Activated CD8-positive, alpha-beta memory T cell treated with anti-CD3 and anti-CD28 coated beads, Interleukin-2, amount 50 U/mL, for 4 hours (primary cell): Measurements from ENCODE around the gene CAMTA2.

ENCODE experiments used
- DNase-seq: peaks from one replicate; pipeline ENCODE4 v3.0.0-alpha.2; 2020

The CAMTA2 gene

DNA sequence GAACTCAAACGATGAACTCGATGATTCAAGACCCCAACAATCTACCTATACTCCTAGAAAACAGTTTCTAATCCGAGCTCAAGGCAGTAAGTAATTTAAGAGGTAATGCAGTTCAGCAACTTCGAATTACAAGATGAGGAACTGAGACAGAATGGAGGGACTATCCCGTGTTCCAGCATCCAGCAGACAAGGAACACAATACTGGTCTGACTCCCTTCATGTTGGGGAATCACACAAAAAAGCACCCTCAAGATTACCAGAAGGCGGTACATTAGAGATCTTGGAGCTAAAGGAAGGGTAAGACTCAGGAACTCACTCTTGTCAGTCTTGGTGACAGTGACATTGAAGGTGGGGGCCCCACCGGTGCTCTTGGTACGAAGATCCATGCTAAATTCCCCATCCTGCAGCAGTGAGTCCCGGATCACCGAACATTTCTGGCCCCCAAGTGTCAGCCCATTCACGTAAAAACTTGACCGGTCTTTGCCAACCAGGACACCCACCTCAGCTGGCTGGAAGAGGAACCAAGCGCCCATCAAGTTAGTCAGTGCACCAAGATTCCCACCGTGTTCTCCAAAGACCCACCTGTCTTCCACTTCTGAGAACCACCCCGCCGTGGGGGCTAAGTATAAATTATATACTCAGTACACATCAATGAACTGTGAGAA is 41.0 kb downstream of the CAMTA2 start:
- DNase-seq, result no peak

DNA sequence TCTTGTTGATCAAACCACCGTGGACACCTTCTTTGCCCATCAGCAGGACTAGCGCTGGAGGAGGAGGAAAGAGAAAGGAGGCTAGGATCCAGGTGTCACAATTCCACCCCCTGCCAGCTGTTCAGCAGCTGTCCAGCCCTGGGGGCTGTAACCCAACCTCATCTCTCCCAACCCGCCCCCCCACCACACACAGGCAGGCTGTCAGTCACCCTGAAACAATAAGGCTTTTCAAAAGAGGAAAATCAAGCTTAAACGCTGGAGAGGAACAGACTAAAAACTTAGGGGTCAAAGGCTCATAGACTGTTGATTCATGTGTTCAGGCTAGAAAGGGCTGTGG is 41.6 kb downstream of the CAMTA2 start:
- no peak for DNase-seq

DNA sequence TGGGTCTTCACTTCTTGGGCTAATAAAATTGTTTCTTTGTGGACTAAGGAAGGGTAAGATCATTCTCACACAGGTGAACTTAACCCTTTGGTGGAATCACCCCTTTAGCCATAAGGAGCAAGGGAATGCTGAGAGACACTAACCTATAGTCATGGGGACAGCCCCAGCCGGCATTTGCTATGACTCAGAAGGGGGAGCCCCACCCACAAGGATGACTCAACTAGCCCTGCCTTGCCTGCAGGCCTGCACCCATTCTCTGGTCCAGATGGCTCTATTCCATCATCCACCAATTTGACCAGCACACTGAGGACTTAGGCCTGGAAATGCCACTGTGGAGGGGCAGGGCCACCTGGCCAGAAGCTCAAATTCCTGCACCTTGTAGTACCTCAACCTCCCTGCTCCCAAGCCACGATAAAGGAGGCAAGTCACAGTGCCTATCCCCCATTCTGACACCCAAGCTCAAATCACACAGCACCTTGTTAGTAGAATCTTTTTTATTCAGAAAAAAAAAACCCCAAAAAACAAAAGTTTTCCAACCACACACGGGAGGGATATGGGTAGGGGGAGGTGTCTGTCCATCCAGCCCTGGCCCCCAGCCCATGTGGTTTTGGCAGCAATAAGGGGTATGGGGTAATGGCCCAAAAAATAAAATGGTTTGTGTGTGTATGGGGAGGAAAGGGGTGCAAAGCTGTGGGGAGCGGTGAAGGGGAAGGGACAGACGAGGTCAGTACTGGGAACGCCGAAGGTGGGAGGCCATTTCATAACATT is 42.1 kb downstream of the CAMTA2 start:
- peak; percentile 87 for DNase-seq

DNA sequence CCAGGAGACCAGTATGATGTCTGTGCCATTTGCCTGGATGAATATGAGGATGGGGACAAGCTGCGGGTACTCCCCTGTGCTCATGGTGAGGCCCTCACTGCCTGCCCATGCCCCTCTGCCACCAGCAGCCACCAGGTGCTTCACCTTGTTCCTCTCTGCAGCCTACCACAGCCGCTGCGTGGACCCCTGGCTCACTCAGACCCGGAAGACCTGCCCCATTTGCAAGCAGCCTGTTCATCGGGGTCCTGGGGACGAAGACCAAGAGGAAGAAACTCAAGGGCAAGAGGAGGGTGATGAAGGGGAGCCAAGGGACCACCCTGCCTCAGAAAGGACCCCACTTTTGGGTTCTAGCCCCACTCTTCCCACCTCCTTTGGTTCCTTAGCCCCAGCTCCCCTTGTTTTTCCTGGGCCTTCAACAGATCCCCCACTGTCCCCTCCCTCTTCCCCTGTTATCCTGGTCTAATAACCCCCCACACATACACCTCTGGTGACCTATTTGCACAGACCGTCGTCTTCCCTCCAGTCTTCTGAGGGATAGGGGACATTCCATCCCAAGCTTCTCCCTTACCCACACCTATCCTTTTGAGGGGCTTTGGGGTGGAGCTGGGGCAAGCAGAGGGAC is 42.8 kb downstream of the CAMTA2 start:
- peak; percentile 42 for DNase-seq

DNA sequence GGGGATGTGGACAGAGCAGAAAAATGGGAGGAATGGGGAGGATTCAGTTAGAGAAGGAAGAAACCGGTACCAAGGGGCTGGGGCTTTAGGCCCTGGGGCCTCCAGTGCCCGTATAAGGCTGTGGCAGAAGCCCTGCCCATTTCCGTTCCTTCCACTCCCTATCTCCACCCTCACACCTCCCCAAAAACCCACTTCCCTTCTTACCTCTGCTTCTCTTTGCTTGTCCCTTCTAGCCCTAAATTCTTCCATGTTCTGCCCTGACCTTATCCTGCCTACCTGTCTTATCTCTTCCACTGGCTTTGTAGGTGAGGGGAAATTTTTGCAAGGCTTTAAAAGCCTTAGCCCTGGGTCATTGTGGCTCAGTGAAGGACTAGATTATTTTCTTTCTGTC is 43.3 kb downstream of the CAMTA2 start:
- no peak for DNase-seq

DNA sequence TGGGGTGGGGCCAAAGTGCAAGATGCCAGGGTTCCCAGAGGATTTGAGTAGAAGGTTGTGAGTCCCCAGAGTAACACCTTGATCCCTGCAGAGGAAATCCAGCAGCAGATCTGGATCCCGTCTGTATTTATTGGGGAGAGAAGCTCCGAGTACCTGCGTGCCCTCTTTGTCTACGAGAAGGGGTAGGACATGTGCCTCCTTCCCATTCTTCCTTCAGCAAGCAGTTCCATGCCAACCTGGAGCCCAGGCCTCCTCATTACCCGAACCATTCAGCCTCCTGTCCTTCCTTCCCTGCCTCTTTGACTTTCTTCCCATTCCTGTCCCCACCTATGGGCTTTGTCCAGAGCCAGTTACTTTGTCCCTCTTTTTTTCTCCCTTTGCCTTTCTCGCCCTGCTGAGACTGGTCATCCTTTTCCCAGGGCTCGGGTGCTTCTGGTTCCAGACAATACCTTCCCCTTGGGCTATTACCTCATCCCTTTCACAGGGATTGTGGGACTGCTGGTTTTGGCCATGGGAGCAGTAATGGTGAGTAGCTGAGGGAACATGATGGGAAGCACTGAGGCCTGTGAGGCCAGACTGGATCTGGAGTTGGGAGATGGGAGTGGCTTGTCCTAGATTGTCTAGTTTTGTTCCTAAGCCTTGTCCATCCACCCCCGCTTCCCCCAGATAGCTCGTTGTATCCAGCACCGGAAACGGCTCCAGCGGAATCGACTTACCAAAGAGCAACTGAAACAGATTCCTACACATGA is 44.5 kb downstream of the CAMTA2 start:
- DNase-seq, result no peak

DNA sequence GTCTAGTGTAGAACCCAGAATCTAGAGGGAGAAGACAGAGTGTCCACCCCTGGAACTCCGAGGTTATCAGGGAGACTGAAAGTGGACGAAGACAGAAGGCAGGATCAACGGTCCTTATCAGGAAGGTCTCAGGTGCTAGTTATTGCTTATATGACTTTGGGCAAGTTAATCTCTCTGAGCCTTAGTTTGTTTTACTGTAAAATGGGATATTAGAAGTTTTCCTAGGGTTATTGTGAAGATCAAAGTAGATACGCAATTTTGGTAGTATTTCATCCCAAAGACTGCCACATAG is 46.2 kb downstream of the CAMTA2 start:
- no peak for DNase-seq

DNA sequence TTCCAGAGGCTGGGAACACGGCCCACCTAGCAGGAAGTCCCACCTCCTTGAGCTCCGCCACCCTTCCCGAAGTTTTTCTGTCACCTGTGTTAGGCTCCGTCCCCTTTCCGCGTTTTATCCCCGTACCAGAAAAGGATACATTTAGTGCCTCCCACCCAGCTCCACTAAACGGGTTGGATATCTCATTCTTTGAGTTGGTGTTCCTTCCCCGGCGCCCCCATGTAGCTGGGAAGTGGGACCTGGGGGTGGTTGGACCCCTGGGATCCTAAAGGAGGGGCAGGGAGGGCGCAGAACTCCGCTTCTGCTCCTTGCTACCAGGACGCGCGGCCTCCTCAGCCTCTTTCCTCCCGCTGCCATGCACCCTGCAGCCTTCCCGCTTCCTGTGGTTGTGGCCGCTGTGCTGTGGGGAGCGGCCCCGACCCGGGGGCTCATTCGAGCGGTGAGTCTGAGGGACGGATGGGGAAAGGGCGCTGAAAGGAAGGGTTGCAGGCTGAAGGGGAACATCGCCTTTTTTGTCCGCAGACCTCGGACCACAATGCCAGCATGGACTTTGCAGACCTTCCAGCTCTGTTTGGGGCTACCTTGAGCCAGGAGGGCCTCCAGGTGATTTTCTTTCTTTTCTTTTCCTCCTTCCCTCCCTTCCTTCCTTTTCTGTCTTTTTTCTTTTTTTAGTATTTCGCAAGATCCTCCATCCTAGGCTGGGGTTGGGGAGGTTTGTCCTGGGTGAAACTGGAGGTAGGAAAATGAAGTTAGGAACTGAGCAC is 46.7 kb downstream of the CAMTA2 start:
- DNase-seq, result peak; percentile 41

DNA sequence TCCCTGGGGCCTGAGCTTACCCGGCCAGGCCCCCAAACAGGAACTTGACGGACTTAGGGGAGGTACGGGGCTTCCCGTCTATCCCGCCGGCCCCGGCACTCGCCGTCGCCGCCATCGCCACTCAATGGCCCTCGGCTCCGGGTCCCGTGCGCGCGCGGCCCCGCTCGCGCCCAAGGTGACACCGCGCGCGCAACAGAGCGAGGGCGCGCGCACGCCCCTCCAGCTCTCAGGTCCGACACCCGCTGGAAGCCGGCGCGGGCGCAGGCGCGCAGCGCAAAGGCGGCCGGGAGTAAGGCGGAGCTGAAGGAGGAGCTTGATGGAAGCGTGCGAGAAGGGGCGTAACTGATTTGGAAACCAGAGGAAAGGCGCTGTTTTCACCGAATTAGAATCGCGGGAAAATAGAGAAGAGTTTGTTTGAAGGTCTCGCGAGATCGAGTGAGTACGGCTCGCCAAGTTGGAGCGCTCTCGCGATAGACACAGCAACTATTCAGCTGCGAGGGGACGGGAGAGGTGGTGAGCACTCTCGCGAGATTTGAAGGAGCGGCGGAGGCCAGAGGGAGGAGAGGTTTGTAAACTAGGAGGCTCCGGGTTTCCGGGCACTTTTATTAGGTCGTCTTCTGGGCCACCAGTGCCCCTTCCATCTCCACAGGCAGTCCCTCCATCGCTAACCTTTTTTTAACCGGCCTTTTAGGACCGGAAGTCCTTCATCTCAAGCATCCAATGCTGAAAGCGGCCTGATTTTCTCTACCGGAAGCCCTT is 47.5 kb downstream of the CAMTA2 start, which contains the start of the genes RNF167 and SLC25A11:
Gene RNF167, plus strand, starts transcription at position 473 of the 759 bp plus-strand sequence. CDS start 642 bp downstream, outside the sequence.
Gene SLC25A11, minus strand, starts transcription at position 251 of the 759 bp plus-strand sequence. Its CDS starts 136 bp downstream, at position 115.
- DNase-seq, result peak; percentile 92

DNA sequence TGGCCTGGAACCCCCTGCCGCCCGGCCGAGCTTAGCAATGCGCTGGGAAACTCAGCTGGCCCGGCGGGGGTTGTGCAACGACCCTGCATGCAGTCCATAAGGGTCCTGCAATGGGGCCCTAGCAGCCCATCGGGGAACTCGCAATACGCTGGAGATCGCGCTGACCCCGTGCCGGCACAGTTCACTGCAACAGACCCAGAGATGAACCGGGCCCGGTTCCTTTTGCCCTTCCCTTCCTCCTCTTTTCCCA is 48.0 kb downstream of the CAMTA2 start:
- peak; percentile 35 for DNase-seq

DNA sequence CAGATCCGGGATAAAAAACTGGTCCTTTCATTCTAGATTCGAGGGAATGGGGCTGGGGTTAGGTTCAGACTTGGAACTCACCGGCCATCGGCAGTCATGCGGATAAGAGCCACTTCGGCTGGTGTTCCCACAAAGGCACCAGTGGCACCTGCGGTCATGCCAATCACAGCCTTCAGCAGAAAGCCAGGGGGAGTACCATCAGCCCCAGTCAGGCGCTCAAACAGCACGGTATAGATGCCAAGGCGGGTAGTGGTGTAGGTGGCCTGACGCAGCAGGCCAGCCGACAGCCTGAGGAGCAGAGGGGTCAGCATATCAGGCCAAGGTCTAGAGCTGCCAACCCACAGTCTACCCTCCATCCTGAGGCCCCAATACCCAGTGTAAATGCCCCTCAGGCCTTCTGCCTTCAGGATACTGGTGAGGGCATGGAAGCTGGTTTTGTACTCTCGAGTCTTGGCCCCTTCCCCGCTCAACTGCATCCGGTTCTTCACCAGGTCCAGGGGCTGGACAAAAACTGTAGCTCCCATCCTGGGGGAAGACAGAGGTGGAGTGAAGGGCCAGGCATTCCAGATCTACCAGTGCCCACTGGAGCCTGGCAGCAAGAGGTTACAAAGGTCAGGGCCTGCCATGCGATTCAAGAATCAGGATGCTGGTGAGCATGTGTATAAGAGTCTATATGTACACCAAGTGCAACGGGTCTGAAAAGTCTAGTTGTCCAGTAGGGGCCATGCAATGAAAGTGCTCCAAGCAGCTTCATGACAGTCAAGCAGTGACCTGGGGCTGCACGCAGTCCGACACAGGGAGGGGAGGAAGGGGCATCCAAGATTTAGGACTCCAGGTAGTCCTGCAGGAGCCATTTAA is 48.6 kb downstream of the CAMTA2 start:
- no peak for DNase-seq

DNA sequence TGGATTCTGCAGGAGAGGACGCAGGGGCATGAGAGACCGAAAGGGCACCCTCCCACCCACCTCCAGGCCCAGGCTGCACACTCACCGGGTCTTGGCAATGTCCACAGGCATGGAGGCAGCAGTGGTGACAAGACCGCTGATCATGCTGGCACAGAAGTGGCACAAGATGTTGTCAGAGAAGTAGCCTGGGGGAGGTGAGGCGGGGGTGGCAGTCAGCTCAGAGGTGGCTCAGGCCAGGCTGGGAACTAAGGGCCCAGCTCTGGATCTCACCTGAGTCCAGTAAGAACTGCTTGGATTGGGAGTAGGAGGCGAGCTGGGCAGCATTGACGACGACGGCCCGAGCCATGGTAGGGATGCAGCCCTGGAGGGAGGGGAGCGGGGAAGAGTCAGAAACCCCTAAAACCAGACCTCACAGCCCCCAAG is 49.4 kb downstream of the CAMTA2 start:
- no peak for DNase-seq

DNA sequence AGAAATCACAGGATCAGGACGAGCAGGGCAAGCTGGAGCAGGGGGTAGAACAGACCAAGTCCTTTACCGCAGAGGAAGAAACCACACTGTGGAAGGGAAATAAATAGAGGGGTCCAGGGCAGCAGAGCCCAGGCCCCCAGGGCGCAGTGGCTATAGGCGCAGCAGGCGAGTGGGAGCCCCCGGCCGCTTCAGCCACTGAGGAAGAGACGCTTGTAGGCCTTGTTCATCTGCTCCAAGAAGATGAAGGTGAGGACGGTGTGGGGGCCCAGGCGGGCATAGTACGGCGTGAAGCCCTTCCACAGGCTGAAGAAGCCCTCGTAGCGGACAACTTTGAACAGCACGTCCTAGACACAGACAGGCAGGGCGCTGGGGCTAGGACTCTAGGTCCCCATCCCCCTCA is 49.9 kb downstream of the CAMTA2 start:
- DNase-seq, result no peak

DNA sequence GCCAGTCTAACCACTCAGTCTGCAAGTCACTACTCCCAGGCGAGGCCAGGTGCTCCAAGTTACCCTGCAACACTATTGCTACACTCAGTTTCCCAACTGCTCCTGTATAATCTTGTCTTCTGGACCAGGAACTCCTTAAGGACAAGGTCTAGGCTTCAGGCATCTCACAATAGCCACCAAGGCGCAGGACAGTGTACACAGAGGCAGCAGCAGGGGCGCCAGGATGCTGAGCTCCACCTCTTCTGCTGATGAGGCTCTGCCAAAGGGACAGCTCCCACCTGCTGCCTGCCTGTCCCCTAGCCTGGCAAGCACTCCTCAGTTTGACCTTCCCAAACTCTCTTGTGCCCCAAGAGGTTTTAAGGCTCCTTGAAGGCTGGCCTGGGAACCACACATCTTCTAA is 51.0 kb downstream of the CAMTA2 start:
- no peak for DNase-seq

DNA sequence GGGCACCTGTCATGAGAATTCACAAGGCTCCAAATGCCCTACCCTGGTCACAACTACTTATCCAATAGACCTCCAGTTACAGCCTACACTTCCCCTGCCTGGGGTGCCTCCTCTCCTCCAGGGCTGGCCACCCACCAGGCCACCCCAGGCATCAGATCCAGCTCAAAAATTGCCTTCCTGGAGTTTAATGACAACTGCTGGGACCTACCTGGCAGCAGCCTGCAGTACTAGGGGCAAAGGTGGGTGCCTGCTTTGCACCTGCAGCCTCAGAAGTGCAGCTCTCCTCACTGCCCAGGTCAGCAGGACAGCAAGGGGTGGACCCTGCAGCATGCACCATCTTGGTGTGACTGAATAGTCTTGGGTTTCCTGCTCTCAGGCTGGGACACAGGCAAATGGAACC is 51.8 kb downstream of the CAMTA2 start:
- no peak for DNase-seq

DNA sequence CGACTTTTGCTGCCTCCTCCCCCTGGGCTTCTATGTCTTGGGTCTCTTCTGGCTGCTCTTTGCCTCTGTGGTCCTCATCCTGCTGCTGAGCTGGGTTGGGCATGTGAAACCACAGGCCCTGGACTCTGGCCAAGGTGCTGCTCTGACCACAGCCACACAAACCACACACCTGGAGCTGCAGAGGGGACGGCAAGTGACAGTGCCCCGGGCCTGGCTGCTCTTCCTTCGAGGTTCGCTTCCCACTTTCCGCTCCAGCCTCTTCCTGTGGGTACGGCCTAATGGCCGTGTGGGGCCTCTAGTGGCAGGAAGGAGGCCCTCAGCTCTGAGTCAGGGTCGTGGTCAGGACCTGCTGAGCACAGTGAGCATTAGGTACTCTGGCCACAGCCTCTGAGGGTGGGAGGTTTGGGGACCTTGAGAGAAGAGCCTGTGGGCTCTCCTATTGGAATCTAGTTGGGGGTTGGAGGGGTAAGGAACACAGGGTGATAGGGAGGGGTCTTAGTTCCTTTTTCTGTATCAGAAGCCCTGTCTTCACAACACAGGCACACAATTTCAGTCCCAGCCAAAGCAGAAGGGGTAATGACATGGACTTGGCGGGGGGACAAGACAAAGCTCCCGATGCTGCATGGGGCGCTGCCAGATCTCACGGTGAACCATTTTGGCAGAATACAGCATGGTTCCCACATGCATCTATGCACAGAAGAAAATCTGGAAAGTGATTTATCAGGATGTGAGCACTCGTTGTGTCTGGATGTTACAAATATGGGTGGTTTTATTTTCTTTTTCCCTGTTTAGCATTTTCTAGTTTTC is 53.1 kb downstream of the CAMTA2 start:
- no peak for DNase-seq

DNA sequence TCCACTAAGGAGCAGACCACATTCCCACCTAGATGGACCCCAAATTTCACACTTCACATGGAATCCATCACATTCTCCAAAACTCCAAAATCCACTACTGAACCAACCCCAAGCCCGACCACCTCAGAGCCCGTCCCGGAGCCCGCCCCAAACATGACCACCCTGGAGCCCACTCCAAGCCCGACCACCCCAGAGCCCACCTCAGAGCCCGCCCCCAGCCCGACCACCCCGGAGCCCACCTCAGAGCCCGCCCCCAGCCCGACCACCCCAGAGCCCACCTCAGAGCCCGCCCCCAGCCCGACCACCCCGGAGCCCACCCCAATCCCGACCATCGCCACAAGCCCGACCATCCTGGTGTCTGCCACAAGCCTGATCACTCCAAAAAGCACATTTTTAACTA is 53.8 kb downstream of the CAMTA2 start:
- DNase-seq, result no peak

DNA sequence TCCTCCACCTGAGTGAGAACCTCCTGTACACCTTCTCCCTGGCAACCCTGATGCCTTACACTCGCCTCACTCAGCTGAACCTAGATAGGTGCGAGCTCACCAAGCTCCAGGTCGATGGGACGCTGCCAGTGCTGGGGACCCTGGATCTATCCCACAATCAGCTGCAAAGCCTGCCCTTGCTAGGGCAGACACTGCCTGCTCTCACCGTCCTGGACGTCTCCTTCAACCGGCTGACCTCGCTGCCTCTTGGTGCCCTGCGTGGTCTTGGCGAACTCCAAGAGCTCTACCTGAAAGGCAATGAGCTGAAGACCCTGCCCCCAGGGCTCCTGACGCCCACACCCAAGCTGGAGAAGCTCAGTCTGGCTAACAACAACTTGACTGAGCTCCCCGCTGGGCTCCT is 54.7 kb downstream of the CAMTA2 start:
- DNase-seq, result no peak

DNA sequence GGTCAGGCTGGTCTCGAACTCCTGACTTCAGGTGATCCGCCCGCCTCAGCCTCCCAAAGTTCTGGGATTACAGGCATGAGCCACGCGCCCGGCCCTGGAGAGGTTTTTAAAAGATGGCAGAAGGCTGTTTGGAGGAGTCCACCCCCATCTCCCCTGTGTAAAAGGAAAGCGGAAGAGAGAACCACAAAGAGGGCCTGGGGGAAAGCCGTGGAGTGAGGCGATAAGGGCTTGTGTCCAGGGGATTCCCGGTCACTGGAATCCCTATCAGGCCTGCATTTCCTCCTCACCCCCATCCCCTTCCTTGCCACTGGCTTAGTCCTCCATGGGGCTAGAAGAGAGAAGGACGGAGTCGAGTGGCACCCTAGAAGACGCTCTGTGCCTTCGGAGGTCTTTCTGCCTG is 55.5 kb downstream of the CAMTA2 start, which contains the start of gene GP1BA:
Gene GP1BA, plus strand, starts transcription at position 315 of the 400 bp plus-strand sequence. CDS start 328 bp downstream, outside the sequence.
- DNase-seq, result no peak

DNA sequence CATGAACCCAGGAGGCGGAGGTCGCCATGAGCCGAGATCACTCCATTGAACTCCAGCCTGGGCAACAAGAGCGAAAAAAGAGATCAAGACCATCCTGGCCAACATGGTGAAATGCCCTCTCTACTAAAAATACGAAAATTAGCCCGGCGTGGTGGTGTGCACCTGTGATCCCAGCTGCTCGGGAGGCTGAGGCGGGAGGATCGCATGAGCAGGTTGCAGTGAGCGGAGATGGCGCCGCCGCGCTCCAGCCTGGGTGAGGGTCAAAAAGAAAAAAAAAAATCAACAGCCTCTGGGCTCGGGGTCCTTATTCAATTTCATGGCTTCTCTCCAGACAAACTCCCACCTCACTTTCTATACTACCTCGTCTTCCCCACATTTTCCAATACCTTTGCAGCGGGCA is 58.6 kb downstream of the CAMTA2 start:
- DNase-seq, result no peak
